Calu3 (cell line): Measurements from ENCODE around the gene SMOC1. TPM values are rescaled to one million over a fixed set of nuclear protein-coding genes. Genes with fewer than 3 reads are reported as not detected.

Experiments used
- BruUV-seq: library from RNA; stranded (reverse); fragments of 400-500 nt; replicated peaks from 2 replicates; lab custom pipeline; 2021; lab: Mats Ljungman, UMichigan
- CTCF ChIA-PET: fragments of 300-600 bp; sonication (Branson Sonifier 250); formaldehyde crosslinking; loops from one replicate; lab custom pipeline; 2022; ENCODE audit warnings: antibody characterized with exemption; lab: Charles Lee
- DNase-seq: peaks from one replicate; pipeline ENCODE4 v3.0.0; 2022
- H3K27ac Mint-ChIP-seq: one replicate; pipeline ENCODE4 v1.8.0; 2022; ENCODE audit warnings: mixed read lengths; ENCODE audit not compliant: unreplicated experiment
- H3K27me3 Mint-ChIP-seq: one replicate; pipeline ENCODE4 v1.8.0; 2022; ENCODE audit warnings: mixed read lengths; ENCODE audit not compliant: unreplicated experiment
- H3K36me3 Mint-ChIP-seq: one replicate; pipeline ENCODE4 v1.8.0; 2022; ENCODE audit warnings: mild to moderate bottlenecking, moderate library complexity, mixed read lengths; ENCODE audit not compliant: insufficient read depth, unreplicated experiment
- H3K4me1 Mint-ChIP-seq: one replicate; pipeline ENCODE4 v1.8.0; 2022; ENCODE audit warnings: mild to moderate bottlenecking, low read depth, mixed read lengths; ENCODE audit not compliant: unreplicated experiment
- H3K4me3 Mint-ChIP-seq: one replicate; pipeline ENCODE4 v1.8.0; 2022; ENCODE audit warnings: mild to moderate bottlenecking, low read depth, moderate library complexity, mixed read lengths; ENCODE audit not compliant: unreplicated experiment
- H3K9me3 Mint-ChIP-seq: one replicate; pipeline ENCODE4 v1.8.0; 2022; ENCODE audit warnings: low read depth, mixed read lengths; ENCODE audit not compliant: unreplicated experiment
- CTCF ChIP-seq: fragments of 200-600 bp; IDR thresholded peaks from one replicate; pipeline ENCODE4 v1.8.0; 2022; ENCODE audit warnings: antibody characterized with exemption; ENCODE audit not compliant: unreplicated experiment
- intact Hi-C: fragments of 100-400 bp; cut with micrococcal nuclease; formaldehyde crosslinking; loops from one replicate; pipeline ENCODE4 v1.10.0; 2022; ENCODE audit not compliant: unreplicated experiment
- total RNA-seq: library from RNA; stranded (reverse); gene quantifications from 2 replicates; pipeline ENCODE4 v1.2.3, GENCODE V29; 2022

Gene SMOC1
- total RNA-seq, 1 experiment from 2014 or later, result 39.6 TPM

- Mint-ChIP-seq H3K36me3 (no peaks in the 10 kb centered on the region), H3K4me1 (no peaks in the 10 kb centered on the region), H3K27ac (no peak overlapping the region), H3K27me3 (peaks cover 48% of the 10 kb centered on the region), H3K9me3 (no peaks in the 10 kb centered on the region), H3K4me3 (no peak overlapping the region)
- intact Hi-C loops, result no loop called here
- no TSS peak for BruUV-seq
- DNase-seq, result no peak
- CTCF ChIA-PET, result interaction anchor here (0.6 kb wide), 1 partner anchor 522 kb away, joined by 4 read pairs; no protein-coding TSS in a partner anchor
- no peak for TF ChIP-seq CTCF
Measured at GRCh38 chr14:69858801-69859200, 20.4 kb upstream of the SMOC1 start.

GRCh38 chr14:69859591-69859990, 19.6 kb upstream of the SMOC1 start:
- no TSS peak for BruUV-seq
- Mint-ChIP-seq H3K27ac (no peak overlapping the region), H3K9me3 (peaks cover 4% of the 10 kb centered on the region), H3K36me3 (no peaks in the 10 kb centered on the region), H3K4me3 (no peak overlapping the region), H3K4me1 (no peaks in the 10 kb centered on the region), H3K27me3 (peaks cover 48% of the 10 kb centered on the region)
- DNase-seq, result no peak
- CTCF ChIA-PET, result no interaction called here
- intact Hi-C loops, result no loop called here
- no peak for TF ChIP-seq CTCF

- CTCF ChIA-PET, result no interaction called here
- peaks cover 48% of the 10 kb centered on the region for H3K27me3 Mint-ChIP-seq
- H3K4me3 Mint-ChIP-seq, result no peak overlapping the region
- no peaks in the 10 kb centered on the region for H3K4me1 Mint-ChIP-seq
- BruUV-seq, result no TSS peak
- H3K9me3 Mint-ChIP-seq, result peaks cover 4% of the 10 kb centered on the region
- H3K36me3 Mint-ChIP-seq, result no peaks in the 10 kb centered on the region
- TF ChIP-seq CTCF, result no peak
- DNase-seq, result no peak
- no peak overlapping the region for H3K27ac Mint-ChIP-seq
- intact Hi-C loops, result no loop called here
Measured at GRCh38 chr14:69860221-69860620, 19.0 kb upstream of the SMOC1 start.

- DNase-seq, result no peak
- BruUV-seq, result no TSS peak
- CTCF ChIA-PET, result no interaction called here
- peaks cover 4% of the 10 kb centered on the region for H3K9me3 Mint-ChIP-seq
- peaks cover 44% of the 10 kb centered on the region for H3K27me3 Mint-ChIP-seq
- no peak overlapping the region for H3K27ac Mint-ChIP-seq
- H3K4me1 Mint-ChIP-seq, result no peaks in the 10 kb centered on the region
- TF ChIP-seq CTCF, result no peak
- H3K36me3 Mint-ChIP-seq, result no peaks in the 10 kb centered on the region
- intact Hi-C loops, result no loop called here
- H3K4me3 Mint-ChIP-seq, result no peak overlapping the region
Measured at GRCh38 chr14:69861025-69861569, 18.1 kb upstream of the SMOC1 start.
